ENCODE data around the gene REM2. TPM values are rescaled to one million over a fixed set of nuclear protein-coding genes. Genes with fewer than 3 reads are reported as not detected.
"Not testable (repeated sequence)": the region's sequence is repeated elsewhere in the genome, so short reads cannot be mapped to it uniquely, and the experiment has no call there.

Gene REM2
- polyA plus RNA-seq, 4 donors: 0.45 to 1.1 (median 0.85) TPM

- Histone ChIP-seq H3K4me1 (ENCODE audit: control insufficient read depth in 3 of 3, insufficient read depth in 2 of 3, low read depth in 1 of 3, low read length in 2 of 3) (no peaks in the 10 kb centered on the region), H3K27ac (ENCODE audit: low read depth in 1 of 3, low read length in 2 of 3) (no peak overlapping the region), H3K27me3 (ENCODE audit: control insufficient read depth in 3 of 3, insufficient read depth in 3 of 3, low read length in 3 of 3) (no peaks in the 10 kb centered on the region), H3K4me3 (ENCODE audit: low read depth in 1 of 3, low read length in 3 of 3) (no peak overlapping the region), H3K9me3 (ENCODE audit: control insufficient read depth in 2 of 2, insufficient read depth in 1 of 2, low read depth in 1 of 2, low read length in 1 of 2) (no peaks in the 10 kb centered on the region), H3K36me3 (ENCODE audit: control insufficient read depth in 3 of 3, insufficient read depth in 2 of 3, low read depth in 1 of 3, low read length in 3 of 3) (peaks cover 41 to 82% (median 47%) of the 10 kb centered on the region in 3 donors)
- 96 to 99% (median 97%) methylated on average over 20 of the region's 20 CpGs for WGBS, 3 donors
- no peak for DNase-seq
- FAIRE-seq: no peak
These were observed 23.1 kb downstream of the REM2 start for GRCh38 chr14:22906073-22906472.

DNA sequence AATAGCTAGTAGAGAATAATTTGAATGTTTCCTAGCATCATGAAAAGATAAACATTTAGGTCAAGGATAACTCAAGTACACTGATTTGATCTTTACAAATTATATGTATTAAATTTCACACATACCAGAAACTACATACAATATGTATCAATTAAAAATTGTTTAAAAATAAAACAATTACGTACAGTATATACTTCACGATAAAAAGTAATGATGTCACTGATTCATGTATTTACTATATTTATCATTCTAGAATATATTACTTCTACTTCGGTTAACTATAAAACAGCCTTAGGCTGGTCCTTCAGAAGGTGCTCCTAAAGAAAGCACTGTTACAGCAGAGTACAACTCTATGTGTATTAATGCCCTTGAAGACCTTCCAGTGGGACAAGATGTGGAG lies 24.4 kb downstream of the REM2 start:
- H3K4me1 ChIP-seq (ENCODE audit: control insufficient read depth in 3 of 3, insufficient read depth in 2 of 3, low read depth in 1 of 3, low read length in 2 of 3): no peaks in the 10 kb centered on the region
- peaks cover 32 to 74% (median 44%) of the 10 kb centered on the region in 3 donors for H3K36me3 ChIP-seq (ENCODE audit: control insufficient read depth in 3 of 3, insufficient read depth in 2 of 3, low read depth in 1 of 3, low read length in 3 of 3)
- no peak for DNase-seq
- no peak overlapping the region for H3K4me3 ChIP-seq (ENCODE audit: low read depth in 1 of 3, low read length in 3 of 3)
- H3K27ac ChIP-seq (ENCODE audit: low read depth in 1 of 3, low read length in 2 of 3): no peak overlapping the region
- WGBS, 3 donors: 91 to 95% (median 94%) methylated on average over 3 of the region's 3 CpGs
- H3K9me3 ChIP-seq (ENCODE audit: control insufficient read depth in 2 of 2, insufficient read depth in 1 of 2, low read depth in 1 of 2, low read length in 1 of 2): no peaks in the 10 kb centered on the region
- FAIRE-seq: no peak
- no peaks in the 10 kb centered on the region for H3K27me3 ChIP-seq (ENCODE audit: control insufficient read depth in 3 of 3, insufficient read depth in 3 of 3, low read length in 3 of 3)

DNA sequence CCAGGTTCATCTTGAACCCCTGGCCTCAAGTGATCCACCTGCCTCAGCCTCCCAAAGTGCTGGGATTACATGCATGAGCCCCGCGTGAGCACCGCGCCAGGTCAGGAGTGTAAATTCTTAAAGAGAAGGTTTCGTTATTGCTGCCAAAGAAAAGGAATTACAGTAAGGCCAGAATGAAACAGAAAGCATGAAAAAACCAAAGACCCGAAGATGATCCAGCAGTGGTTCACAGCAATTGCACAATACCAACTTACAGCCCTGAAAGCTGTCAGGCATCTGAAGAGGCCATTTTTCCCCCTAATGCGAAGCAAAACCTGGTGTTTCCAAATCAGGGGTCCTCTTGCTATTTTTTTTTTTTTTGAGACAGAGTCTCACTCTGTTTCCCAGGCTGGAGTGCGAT lies 25.6 kb downstream of the REM2 start:
- Histone ChIP-seq H3K36me3 (ENCODE audit: control insufficient read depth in 3 of 3, insufficient read depth in 2 of 3, low read depth in 1 of 3, low read length in 3 of 3) (peaks cover 32 to 73% (median 37%) of the 10 kb centered on the region in 3 donors), H3K27me3 (ENCODE audit: control insufficient read depth in 3 of 3, insufficient read depth in 3 of 3, low read length in 3 of 3) (no peaks in the 10 kb centered on the region), H3K9me3 (ENCODE audit: control insufficient read depth in 2 of 2, insufficient read depth in 1 of 2, low read depth in 1 of 2, low read length in 1 of 2) (no peaks in the 10 kb centered on the region), H3K4me1 (ENCODE audit: control insufficient read depth in 3 of 3, insufficient read depth in 2 of 3, low read depth in 1 of 3, low read length in 2 of 3) (no peaks in the 10 kb centered on the region), H3K27ac (ENCODE audit: low read depth in 1 of 3, low read length in 2 of 3) (no peak overlapping the region), H3K4me3 (ENCODE audit: low read depth in 1 of 3, low read length in 3 of 3) (no peak overlapping the region)
- DNase-seq: no peak
- FAIRE-seq: no peak
- 75 to 89% (median 85%) methylated on average over 8 of the region's 8 CpGs for WGBS, 3 donors

- DNase-seq (no peak), FAIRE-seq (no peak)
- WGBS, 3 donors: 83 to 92% (median 91%) methylated on average over 5 of the region's 5 CpGs
- Histone ChIP-seq H3K9me3 (ENCODE audit: control insufficient read depth in 2 of 2, insufficient read depth in 1 of 2, low read depth in 1 of 2, low read length in 1 of 2) (no peaks in the 10 kb centered on the region), H3K27ac (ENCODE audit: low read depth in 1 of 3, low read length in 2 of 3) (no peak overlapping the region), H3K27me3 (ENCODE audit: control insufficient read depth in 3 of 3, insufficient read depth in 3 of 3, low read length in 3 of 3) (no peaks in the 10 kb centered on the region), H3K36me3 (ENCODE audit: control insufficient read depth in 3 of 3, insufficient read depth in 2 of 3, low read depth in 1 of 3, low read length in 3 of 3) (peaks cover 19 to 68% (median 20%) of the 10 kb centered on the region in 3 donors), H3K4me3 (ENCODE audit: low read depth in 1 of 3, low read length in 3 of 3) (no peak overlapping the region), H3K4me1 (ENCODE audit: control insufficient read depth in 3 of 3, insufficient read depth in 2 of 3, low read depth in 1 of 3, low read length in 2 of 3) (no peaks in the 10 kb centered on the region)
These were observed 27.9 kb downstream of the REM2 start for GRCh38 chr14:22910916-22911315.

DNA sequence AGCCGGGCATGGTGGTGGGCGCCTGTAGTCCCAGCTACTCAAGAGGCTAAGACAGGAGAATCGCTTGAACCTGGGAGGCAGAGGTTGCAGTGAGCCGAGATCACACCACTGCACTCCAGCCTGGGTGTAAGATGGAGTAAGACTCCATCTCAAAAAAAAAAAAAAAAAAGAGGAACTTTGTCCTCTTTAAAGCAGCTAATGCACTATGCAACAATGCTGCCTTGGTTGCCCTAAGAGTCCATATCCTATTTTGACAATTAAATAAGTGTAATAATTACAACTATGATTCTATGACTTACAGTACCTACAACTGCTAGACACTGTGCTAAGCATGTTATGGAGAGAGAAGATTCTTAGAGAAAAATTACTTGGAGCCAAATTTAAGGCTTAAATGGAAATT lies 31.8 kb downstream of the REM2 start:
- not testable (repeated sequence) for FAIRE-seq; H3K4me3 ChIP-seq (ENCODE audit: low read depth in 1 of 3, low read length in 3 of 3); DNase-seq; H3K9me3 ChIP-seq (ENCODE audit: control insufficient read depth in 2 of 2, insufficient read depth in 1 of 2, low read depth in 1 of 2, low read length in 1 of 2); H3K27ac ChIP-seq (ENCODE audit: low read depth in 1 of 3, low read length in 2 of 3); H3K27me3 ChIP-seq (ENCODE audit: control insufficient read depth in 3 of 3, insufficient read depth in 3 of 3, low read length in 3 of 3); H3K4me1 ChIP-seq (ENCODE audit: control insufficient read depth in 3 of 3, insufficient read depth in 2 of 3, low read depth in 1 of 3, low read length in 2 of 3)
- peaks cover 0 to 41% (median 7%) of the 10 kb centered on the region in 3 donors for H3K36me3 ChIP-seq (ENCODE audit: control insufficient read depth in 3 of 3, insufficient read depth in 2 of 3, low read depth in 1 of 3, low read length in 3 of 3)
- WGBS, 3 donors: 93 to 95% (median 94%) methylated on average over 4 of the region's 4 CpGs

- WGBS, 3 donors: 82 to 84% (median 83%) methylated on average over 8 of the region's 8 CpGs
- no peak overlapping the region for H3K27ac ChIP-seq (ENCODE audit: low read depth in 1 of 3, low read length in 2 of 3)
These were observed 33.0 kb downstream of the REM2 start for GRCh38 chr14:22915886-22916521.

GRCh38 chr14:22918804-22919600 lies 36.0 kb downstream of the REM2 start, which contains the start of gene RBM23:
Gene RBM23 (minus strand): TSS chr14:22919149.
- 0% methylated on average over 46 of the region's 46 CpGs for WGBS, 3 donors
- Histone ChIP-seq H3K9me3 (ENCODE audit: control insufficient read depth in 2 of 2, insufficient read depth in 1 of 2, low read depth in 1 of 2, low read length in 1 of 2) (no peaks in the 10 kb centered on the region), H3K27me3 (ENCODE audit: control insufficient read depth in 3 of 3, insufficient read depth in 3 of 3, low read length in 3 of 3) (no peaks in the 10 kb centered on the region), H3K4me1 (ENCODE audit: control insufficient read depth in 3 of 3, insufficient read depth in 2 of 3, low read depth in 1 of 3, low read length in 2 of 3) (peaks cover 0 to 21% (median 1%) of the 10 kb centered on the region in 3 donors), H3K27ac (ENCODE audit: low read depth in 1 of 3, low read length in 2 of 3) (peak within 1 kb of the TSS; percentile 93 to 100 (median 93)), H3K36me3 (ENCODE audit: control insufficient read depth in 3 of 3, insufficient read depth in 2 of 3, low read depth in 1 of 3, low read length in 3 of 3) (peaks cover 0 to 35% (median under 1%) of the 10 kb centered on the region in 3 donors), H3K4me3 (ENCODE audit: low read depth in 1 of 3, low read length in 3 of 3) (peak within 1 kb of the TSS; percentile 77 to 90 (median 78))
- no peak for FAIRE-seq
- DNase-seq: peak; percentile 100

More at GRCh38 chr14:22915886-22916521, 33.0 kb downstream of the REM2 start:
- FAIRE-seq (no peak), DNase-seq (no peak)
- Histone ChIP-seq H3K27me3 (ENCODE audit: control insufficient read depth in 3 of 3, insufficient read depth in 3 of 3, low read length in 3 of 3) (no peaks in the 10 kb centered on the region), H3K36me3 (ENCODE audit: control insufficient read depth in 3 of 3, insufficient read depth in 2 of 3, low read depth in 1 of 3, low read length in 3 of 3) (peaks cover 0 to 36% (median 6%) of the 10 kb centered on the region in 3 donors), H3K4me3 (ENCODE audit: low read depth in 1 of 3, low read length in 3 of 3) (no peak overlapping the region), H3K9me3 (ENCODE audit: control insufficient read depth in 2 of 2, insufficient read depth in 1 of 2, low read depth in 1 of 2, low read length in 1 of 2) (no peaks in the 10 kb centered on the region), H3K4me1 (ENCODE audit: control insufficient read depth in 3 of 3, insufficient read depth in 2 of 3, low read depth in 1 of 3, low read length in 2 of 3) (peaks cover 0 to 10% (median 1%) of the 10 kb centered on the region in 3 donors)

DNA sequence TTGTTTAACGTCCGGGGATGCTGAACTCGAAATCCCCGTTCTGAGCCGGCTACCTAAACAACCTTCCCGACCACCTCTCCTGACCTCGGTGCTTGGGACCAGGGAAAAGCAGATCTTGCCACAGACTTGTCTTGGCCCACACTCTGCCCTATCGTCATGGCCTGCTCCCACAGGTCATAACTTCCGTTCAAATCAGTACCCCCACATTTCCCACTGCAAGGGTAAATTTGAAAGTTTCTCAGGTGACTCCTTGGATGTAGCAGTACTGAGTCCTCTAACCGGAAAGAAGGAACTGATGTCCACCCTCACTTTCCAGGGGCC lies 36.5 kb downstream of the REM2 start:
- peak overlapping the region in 2 of 3 donors; percentile 17 to 35 for H3K4me3 ChIP-seq (ENCODE audit: low read depth in 1 of 3, low read length in 3 of 3)
- H3K27me3 ChIP-seq (ENCODE audit: control insufficient read depth in 3 of 3, insufficient read depth in 3 of 3, low read length in 3 of 3): no peaks in the 10 kb centered on the region
- H3K27ac ChIP-seq (ENCODE audit: low read depth in 1 of 3, low read length in 2 of 3): peak overlapping the region; percentile 78 to 100 (median 81)
- DNase-seq (no peak), FAIRE-seq (no peak)
- H3K9me3 ChIP-seq (ENCODE audit: control insufficient read depth in 2 of 2, insufficient read depth in 1 of 2, low read depth in 1 of 2, low read length in 1 of 2): no peaks in the 10 kb centered on the region
- H3K36me3 ChIP-seq (ENCODE audit: control insufficient read depth in 3 of 3, insufficient read depth in 2 of 3, low read depth in 1 of 3, low read length in 3 of 3): peaks cover 1 to 39% (median 6%) of the 10 kb centered on the region in 3 donors
- WGBS, 3 donors: 8 to 10% (median 9%) methylated on average over 10 of the region's 10 CpGs
- H3K4me1 ChIP-seq (ENCODE audit: control insufficient read depth in 3 of 3, insufficient read depth in 2 of 3, low read depth in 1 of 3, low read length in 2 of 3): peaks cover 0 to 21% (median 1%) of the 10 kb centered on the region in 3 donors
